K562 (cell line): ENCODE data around the gene CTSD. TPM values are rescaled to one million over a fixed set of nuclear protein-coding genes. Genes with fewer than 3 reads are reported as not detected.

Source experiments
- CHAMP1 ChIP-seq: fragments of 450-650 bp; IDR thresholded peaks from 2 replicates; pipeline ENCODE4 v1.6.1; 2016; ENCODE audit warnings: mild to moderate bottlenecking
- CHD7 ChIP-seq: fragments of 200-600 bp; sonication (generic); IDR thresholded peaks from one replicate; pipeline ENCODE4 v1.6.1; 2012; ENCODE audit warnings: mild to moderate bottlenecking, low read depth, low read length, inconsistent platforms
- ZNF57 ChIP-seq: fragments of 450-650 bp; formaldehyde crosslinking; IDR thresholded peaks from 2 replicates; pipeline ENCODE4 v1.4.0; 2020; ENCODE audit warnings: mild to moderate bottlenecking, moderate library complexity
- polyA plus RNA-seq, 8 experiments: library from polyadenylated mRNA; depleted of rRNA in 4 of 8; stranded (reverse) in 5 of 8; unstranded in 3 of 8; fragments of >200 nt; fragmentation: Nextera tagmentation in 2 of 8; fragmentation: Illumina TruSeq in 1 of 8; extraction: Ambion mirVana in 2 of 8; extraction: Trizol in 1 of 8; gene quantifications; 2 replicates each; pipeline versions ENCODE4 v1.2.1 to v1.2.3, GENCODE V29; 2011 to 2014; ENCODE audit warnings: inconsistent platforms in 1 of 8, missing spikeins in 1 of 8
- total RNA-seq, 7 experiments: library from RNA; depleted of rRNA in 6 of 7; stranded (reverse); fragments of >200 nt in 6 of 7; fragmentation: Illumina TruSeq in 2 of 7; extraction: Trizol in 2 of 7; gene quantifications; 2 replicates each; pipeline versions ENCODE4 v1.2.1 to v1.2.3, GENCODE V29; 2011 to 2021; ENCODE audit warnings: low replicate concordance in 1 of 7

Gene CTSD
- total and polyA plus RNA-seq, 9 of the 15 experiments (the other 6 are each of a cell fraction or from before 2014, with no cell fraction given), result 1.0 to 112 (median 40.9) TPM

- TF ChIP-seq CHD7, result no peak
- no peak for TF ChIP-seq CHAMP1
- no peak for TF ChIP-seq ZNF57 (CRISPR knock-in tag)
Measured at GRCh38 chr11:1753929-1754305, 9.8 kb downstream of the CTSD start (continued).
